ENCODE data around the gene PARK7. TPM values are rescaled to one million over a fixed set of nuclear protein-coding genes. Genes with fewer than 3 reads are reported as not detected.
A peak's percentile ranks its signal among the peaks of the same experiment; 100 is the strongest.

Gene PARK7
- total RNA-seq, 3 donors from 2014 or later (not counting 1 experiment from before 2014, with no cell fraction given) = 120 to 127 (median 127) TPM

- no peaks in the 10 kb centered on the region for H3K9me3 ChIP-seq (ENCODE audit: control insufficient read depth, insufficient read depth, low read length)
- no peaks in the 10 kb centered on the region for H3K36me3 ChIP-seq (ENCODE audit: control insufficient read depth, insufficient read depth, low read length)
- H3K36me3 Mint-ChIP-seq = no peaks in the 10 kb centered on the region
- peaks cover 28% of the 10 kb centered on the region for H3K4me1 ChIP-seq (ENCODE audit: control insufficient read depth, insufficient read depth, low read length)
- ATAC-seq (no peak), DNase-seq (no peak)
- 94% methylated on average over 13 of the region's 15 CpGs for WGBS (ENCODE audit: insufficient coverage)
- peaks cover 32 to 43% of the 10 kb centered on the region in 2 donors for H3K4me1 Mint-ChIP-seq
- H3K27ac Mint-ChIP-seq = peak overlapping the region; percentile 88 to 90
- H3K4me3 Mint-ChIP-seq = no peak overlapping the region
- no peak for TF ChIP-seq CTCF (IDR thresholded peaks at IDR 0.05)
- no peaks in the 10 kb centered on the region for H3K27me3 Mint-ChIP-seq (ENCODE audit: low read depth in 2 of 2)
- no peak overlapping the region for H3K27ac ChIP-seq (ENCODE audit: low read length)
- no peak overlapping the region for H3K4me3 ChIP-seq (ENCODE audit: low read length)
- intact Hi-C loops (cut with micrococcal nuclease) = no loop called here
- H3K9me3 Mint-ChIP-seq = no peaks in the 10 kb centered on the region
- no peaks in the 10 kb centered on the region for H3K27me3 ChIP-seq (ENCODE audit: control insufficient read depth, insufficient read depth, low read length)
Observed at GRCh38 chr1:7932524-7933138, 28.9 kb upstream of the PARK7 start.

DNA sequence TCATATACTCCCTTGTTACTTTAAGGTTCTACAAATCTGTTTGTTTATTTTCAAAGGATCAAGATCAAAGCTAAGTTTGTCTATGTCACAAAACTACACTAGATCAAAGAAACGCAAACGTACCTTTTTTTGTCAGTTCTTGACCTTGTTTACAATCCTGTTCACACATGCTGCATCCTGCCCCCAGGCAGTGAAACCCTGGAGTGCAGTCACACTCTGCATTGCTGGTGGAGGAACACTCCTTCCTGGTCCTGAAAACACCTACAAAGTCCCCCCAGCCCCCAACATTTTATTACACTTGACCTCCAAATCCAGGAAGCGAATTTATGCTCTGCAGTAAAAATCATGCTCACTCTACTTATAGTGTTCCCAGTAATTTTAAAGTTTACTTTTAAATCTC lies 23.4 kb upstream of the PARK7 start:
- Mint-ChIP-seq H3K4me1 (peaks cover 47 to 49% of the 10 kb centered on the region in 2 donors), H3K9me3 (no peaks in the 10 kb centered on the region), H3K4me3 (peak overlapping the region; percentile 64), H3K27me3 (ENCODE audit: low read depth in 2 of 2) (no peaks in the 10 kb centered on the region), H3K36me3 (no peaks in the 10 kb centered on the region), H3K27ac (peak overlapping the region; percentile 58 to 89)
- 58% methylated on average over 3 of the region's 3 CpGs for WGBS (ENCODE audit: insufficient coverage)
- H3K36me3 ChIP-seq (ENCODE audit: control insufficient read depth, insufficient read depth, low read length) = no peaks in the 10 kb centered on the region
- no peak for DNase-seq
- TF ChIP-seq CTCF (IDR thresholded peaks at IDR 0.05) = no peak
- no peaks in the 10 kb centered on the region for H3K27me3 ChIP-seq (ENCODE audit: control insufficient read depth, insufficient read depth, low read length)
- no peak for ATAC-seq
- no peaks in the 10 kb centered on the region for H3K9me3 ChIP-seq (ENCODE audit: control insufficient read depth, insufficient read depth, low read length)
- intact Hi-C loops (cut with micrococcal nuclease) = no loop called here
- H3K4me1 ChIP-seq (ENCODE audit: control insufficient read depth, insufficient read depth, low read length) = peaks cover 26% of the 10 kb centered on the region
- H3K4me3 ChIP-seq (ENCODE audit: low read length) = no peak overlapping the region
- no peak overlapping the region for H3K27ac ChIP-seq (ENCODE audit: low read length)

DNA sequence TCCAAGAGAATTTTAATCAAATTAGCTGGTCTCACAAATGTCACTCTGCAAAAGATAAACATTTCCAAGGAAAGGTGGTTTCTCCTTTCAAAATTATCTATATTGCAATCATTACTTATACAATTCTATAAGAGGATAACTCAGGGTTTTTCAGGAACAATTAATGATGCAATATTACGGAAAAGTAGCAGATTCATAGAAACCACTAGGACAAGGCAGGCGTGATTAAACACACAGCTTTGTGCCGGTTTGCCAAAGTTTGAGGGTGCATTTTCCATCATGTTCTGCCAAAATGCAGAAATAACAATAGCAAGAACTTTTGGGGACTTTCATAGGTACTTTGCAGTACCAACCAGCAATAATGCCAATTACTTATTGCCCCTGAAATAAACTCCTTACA lies 21.5 kb upstream of the PARK7 start:
- H3K27ac Mint-ChIP-seq = peak overlapping the region; percentile 58 to 89
- 66% methylated on average over 3 of the region's 3 CpGs for WGBS (ENCODE audit: insufficient coverage)

More for the DNA sequence above, 21.5 kb upstream of the PARK7 start:
- ATAC-seq (no peak), DNase-seq (no peak)
- Mint-ChIP-seq H3K36me3 (no peaks in the 10 kb centered on the region), H3K27me3 (ENCODE audit: low read depth in 2 of 2) (no peaks in the 10 kb centered on the region), H3K9me3 (no peaks in the 10 kb centered on the region), H3K4me3 (peak overlapping the region; percentile 87), H3K4me1 (peaks cover 50 to 52% of the 10 kb centered on the region in 2 donors)
- intact Hi-C loops (cut with micrococcal nuclease) = loop anchor here (2.0 kb wide), 1 partner anchor 37 kb away; no protein-coding TSS in a partner anchor
- TF ChIP-seq CTCF (IDR thresholded peaks at IDR 0.05) = no peak
- Histone ChIP-seq H3K36me3 (ENCODE audit: control insufficient read depth, insufficient read depth, low read length) (no peaks in the 10 kb centered on the region), H3K27ac (ENCODE audit: low read length) (no peak overlapping the region), H3K27me3 (ENCODE audit: control insufficient read depth, insufficient read depth, low read length) (no peaks in the 10 kb centered on the region), H3K4me3 (ENCODE audit: low read length) (no peak overlapping the region), H3K4me1 (ENCODE audit: control insufficient read depth, insufficient read depth, low read length) (peaks cover 26% of the 10 kb centered on the region), H3K9me3 (ENCODE audit: control insufficient read depth, insufficient read depth, low read length) (no peaks in the 10 kb centered on the region)
